NB4 (cell line): ENCODE results near the gene CETP.

Experiments
- MYC ChIP-seq: IDR thresholded peaks from 2 replicates; pipeline ENCODE4 v1.6.1; 2011; ENCODE audit warnings: low read depth, low read length
- POLR2A ChIP-seq: IDR thresholded peaks from 2 replicates; pipeline ENCODE4 v1.6.1; 2011; ENCODE audit warnings: mild to moderate bottlenecking; ENCODE audit not compliant: insufficient read length; ENCODE audit errors: extremely low read depth
- TF ChIP-seq, protein P1 (sequence below): IDR thresholded peaks from one replicate; pipeline ENCODE4 v1.5.1; 2012; ENCODE audit warnings: low read depth, low read length
- TF ChIP-seq, protein P2 (sequence below): IDR thresholded peaks from 2 replicates; pipeline ENCODE4 v1.6.1; 2011; ENCODE audit warnings: low read depth, low read length

DNA sequence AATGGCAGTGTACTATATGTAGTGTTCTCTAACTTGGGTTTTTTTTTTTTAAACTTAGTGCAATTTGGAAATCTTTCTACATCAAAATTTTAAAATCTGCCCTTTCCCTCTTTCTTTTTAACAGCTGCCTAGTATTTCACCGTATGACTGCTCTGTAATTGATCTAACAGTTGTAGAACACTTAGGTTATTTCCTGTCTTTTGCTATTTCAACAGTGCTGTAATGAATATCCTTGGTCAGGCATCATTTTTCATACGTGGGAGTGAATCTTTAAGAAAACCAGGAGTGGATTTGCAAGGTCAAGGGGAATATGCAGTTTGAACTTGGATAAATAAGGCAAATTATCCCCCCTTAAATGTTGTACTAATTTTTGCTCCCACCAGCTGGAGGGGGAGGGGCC is 31.5 kb downstream of the CETP start:
- TF ChIP-seq POLR2A (no peak), MYC (no peak)
- TF ChIP-seq, protein P1, sequence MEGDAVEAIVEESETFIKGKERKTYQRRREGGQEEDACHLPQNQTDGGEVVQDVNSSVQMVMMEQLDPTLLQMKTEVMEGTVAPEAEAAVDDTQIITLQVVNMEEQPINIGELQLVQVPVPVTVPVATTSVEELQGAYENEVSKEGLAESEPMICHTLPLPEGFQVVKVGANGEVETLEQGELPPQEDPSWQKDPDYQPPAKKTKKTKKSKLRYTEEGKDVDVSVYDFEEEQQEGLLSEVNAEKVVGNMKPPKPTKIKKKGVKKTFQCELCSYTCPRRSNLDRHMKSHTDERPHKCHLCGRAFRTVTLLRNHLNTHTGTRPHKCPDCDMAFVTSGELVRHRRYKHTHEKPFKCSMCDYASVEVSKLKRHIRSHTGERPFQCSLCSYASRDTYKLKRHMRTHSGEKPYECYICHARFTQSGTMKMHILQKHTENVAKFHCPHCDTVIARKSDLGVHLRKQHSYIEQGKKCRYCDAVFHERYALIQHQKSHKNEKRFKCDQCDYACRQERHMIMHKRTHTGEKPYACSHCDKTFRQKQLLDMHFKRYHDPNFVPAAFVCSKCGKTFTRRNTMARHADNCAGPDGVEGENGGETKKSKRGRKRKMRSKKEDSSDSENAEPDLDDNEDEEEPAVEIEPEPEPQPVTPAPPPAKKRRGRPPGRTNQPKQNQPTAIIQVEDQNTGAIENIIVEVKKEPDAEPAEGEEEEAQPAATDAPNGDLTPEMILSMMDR = no peak
- TF ChIP-seq, protein P2, sequence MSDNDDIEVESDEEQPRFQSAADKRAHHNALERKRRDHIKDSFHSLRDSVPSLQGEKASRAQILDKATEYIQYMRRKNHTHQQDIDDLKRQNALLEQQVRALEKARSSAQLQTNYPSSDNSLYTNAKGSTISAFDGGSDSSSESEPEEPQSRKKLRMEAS = no peak
